IPS-NIHi7 (cell line): ENCODE results near the gene SORCS2.

Experiments used
- DNase-seq: peaks from one replicate; pipeline ENCODE4 v3.0.0; 2012; ENCODE audit warnings: mixed read lengths; ENCODE audit errors: extremely low spot score

Gene SORCS2

GRCh38 chr4:7684294-7684693 lies 492.0 kb downstream of the SORCS2 start:
- DNase-seq, result no peak

DNA sequence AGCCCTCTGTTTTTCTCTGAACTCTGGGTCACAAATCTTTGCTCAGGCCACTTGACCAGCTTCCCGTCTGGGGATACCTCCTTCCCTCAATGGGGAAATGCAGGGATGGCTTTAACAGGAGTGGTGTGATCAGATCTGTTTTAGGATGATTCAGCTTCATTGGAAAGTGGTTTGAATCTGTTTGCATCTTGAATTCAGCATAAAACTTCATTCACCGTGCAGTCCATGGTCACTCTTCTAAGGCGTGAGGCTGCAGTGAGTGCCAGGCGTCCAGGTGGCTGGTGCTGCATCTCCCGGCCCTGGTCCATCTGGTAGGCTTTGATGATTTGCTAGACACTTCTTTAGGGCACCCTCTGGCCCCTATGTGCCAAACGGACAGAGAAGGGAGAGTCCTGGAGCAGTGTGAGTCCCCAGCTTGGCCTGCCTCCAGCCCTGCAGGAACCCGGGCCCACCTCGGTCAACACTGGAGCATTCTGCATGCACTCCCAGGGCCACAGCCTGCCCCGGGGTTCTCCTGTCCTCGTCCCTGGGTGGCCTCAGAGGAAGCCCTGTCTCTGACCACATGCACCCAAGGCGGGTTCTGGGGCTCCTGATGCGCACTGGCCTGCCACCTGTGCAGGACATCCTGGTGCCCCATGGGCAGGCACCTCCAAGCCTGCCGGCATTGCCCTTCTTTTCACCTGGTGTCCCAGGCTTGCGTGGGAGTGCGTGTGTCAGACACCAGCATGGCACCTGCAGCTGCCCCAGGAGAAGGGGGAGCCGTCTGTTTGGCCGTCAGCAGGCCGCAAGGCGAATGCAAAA lies 493.9 kb downstream of the SORCS2 start:
- DNase-seq, result no peak

GRCh38 chr4:7687006-7687405 lies 494.7 kb downstream of the SORCS2 start:
- DNase-seq, result no peak

DNA sequence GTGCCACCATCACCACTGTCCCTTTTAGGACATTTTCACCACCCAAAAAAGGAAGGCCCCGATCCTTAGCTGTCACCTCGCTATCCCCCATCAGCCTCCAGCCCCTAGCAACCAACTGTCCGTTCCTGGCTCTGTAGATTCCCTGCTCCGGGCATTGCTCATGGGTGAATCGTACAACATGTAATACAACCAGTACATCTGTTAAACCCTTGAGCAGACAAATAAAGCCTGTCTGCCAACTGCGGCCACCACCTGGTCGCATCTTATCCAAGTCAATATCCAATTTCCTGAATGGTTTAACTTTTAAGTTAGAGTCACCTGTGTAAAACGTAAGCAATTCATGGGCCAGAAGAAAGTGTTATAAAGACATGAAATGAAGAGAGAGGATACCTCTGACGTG lies 495.5 kb downstream of the SORCS2 start:
- no peak for DNase-seq

DNA sequence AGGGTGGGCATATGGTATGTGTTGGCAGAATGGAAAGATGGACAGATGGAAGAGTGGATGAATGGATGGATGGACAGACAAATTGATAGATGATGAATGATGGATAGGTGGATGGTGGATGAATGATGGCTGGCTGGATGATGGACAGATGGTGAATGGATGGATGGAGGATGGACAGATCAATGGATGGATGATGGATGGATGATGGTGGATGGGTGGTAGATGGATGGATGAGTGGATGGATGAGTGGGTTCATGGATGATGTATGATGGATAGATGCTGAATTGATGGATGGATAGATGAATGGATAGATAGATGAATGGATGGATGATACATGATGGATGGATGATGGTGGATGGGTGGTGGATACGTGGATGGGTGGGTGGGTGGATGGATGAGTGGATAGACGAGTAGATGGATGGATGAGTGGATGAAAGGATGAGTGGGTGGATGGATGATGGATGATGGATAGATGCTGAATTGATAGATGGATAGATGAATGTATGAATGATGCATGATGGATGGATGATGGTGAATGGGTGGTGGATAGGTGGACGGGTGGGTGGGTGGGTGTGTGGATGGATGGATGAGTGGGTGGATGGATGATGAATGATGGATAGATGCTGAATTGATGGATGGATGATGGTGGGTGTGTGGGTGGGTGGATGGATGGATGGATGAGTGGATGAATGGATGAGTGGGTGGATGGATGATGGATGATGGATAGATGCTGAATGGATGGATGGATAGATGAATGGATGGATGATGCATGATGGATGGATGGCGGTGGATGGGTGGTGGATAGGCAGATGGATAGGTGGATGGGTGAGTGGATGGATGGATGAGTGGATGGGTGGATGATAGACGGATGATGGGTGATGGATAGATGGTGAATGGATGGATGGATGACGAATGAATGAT lies 497.7 kb downstream of the SORCS2 start:
- no peak for DNase-seq

GRCh38 chr4:7691061-7691460 lies 498.7 kb downstream of the SORCS2 start:
- no peak for DNase-seq

DNA sequence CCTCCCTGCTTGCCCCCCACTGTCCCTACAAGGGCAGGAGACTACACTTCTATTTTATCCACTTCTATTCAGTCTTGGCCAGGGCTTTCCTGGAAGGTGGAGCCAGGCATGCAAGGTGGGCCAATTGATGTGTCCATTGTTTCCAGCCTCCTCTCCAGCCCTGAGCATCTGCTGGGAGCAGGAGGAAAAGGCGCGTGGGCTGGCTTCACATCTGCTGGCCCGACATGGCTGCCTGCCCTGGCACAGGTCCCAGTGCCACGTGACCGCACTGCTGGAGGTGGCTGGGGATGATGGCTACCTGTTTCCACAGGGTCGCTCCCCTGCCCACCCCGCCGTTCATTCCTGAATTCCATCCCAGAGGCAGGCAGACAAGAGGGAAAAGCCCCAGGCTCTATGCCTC lies 499.6 kb downstream of the SORCS2 start:
- DNase-seq, result no peak

DNA sequence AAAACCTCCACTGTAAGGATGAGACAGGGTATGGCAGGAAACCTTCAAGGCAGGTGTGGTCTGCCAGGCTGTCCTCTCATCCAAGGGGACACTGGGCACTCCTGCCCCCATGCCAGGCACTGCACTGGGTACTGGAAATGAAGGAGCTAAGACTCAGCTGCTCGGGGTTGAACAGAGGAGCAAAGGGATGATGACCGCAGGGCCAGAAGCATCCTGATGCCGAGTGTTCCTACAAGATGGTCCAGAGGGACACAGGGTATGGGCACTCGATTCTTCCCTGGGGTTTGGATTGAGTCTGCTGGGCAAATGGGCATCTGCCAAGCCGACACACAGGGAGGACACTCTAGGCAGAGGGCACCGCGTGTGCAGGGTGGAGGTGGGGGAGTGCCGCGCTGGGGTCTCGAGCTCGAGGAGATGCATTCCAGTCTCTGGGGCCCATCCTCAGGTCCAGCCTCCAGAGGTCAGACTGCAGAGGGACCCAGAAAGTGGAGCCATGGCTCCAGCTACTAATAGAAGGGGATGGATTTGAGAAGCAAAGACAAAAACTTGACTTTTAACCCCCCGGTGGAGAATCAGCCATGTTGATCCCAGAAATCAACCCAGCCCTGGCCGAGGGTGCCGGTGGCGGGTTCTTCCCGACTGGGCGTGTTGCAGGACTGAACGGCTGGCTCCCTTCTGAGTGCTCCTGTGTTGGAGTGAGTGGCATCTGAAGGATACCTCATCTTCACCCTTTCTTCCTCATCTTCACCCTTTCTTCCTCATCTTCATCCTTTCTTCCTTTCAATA lies 500.3 kb downstream of the SORCS2 start:
- DNase-seq, result no peak

DNA sequence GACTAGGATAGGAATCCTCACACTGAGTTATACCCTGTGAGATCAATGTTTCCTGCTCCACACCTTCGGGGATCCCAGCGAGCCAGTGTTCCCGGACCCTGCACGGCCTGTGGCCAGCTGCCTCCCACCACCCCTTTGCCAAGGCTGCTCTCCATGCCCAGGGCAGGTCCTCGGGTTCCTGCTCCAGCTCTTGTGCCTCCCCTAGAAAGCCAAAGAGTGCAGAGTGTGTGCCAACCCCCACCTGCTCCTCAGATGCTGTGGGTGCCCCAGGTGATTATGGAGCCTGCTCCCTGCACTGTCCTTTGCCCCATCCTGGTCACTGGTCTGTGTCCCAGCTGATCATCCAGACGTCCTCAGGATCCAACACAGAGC lies 500.9 kb downstream of the SORCS2 start:
- DNase-seq, result no peak

DNA sequence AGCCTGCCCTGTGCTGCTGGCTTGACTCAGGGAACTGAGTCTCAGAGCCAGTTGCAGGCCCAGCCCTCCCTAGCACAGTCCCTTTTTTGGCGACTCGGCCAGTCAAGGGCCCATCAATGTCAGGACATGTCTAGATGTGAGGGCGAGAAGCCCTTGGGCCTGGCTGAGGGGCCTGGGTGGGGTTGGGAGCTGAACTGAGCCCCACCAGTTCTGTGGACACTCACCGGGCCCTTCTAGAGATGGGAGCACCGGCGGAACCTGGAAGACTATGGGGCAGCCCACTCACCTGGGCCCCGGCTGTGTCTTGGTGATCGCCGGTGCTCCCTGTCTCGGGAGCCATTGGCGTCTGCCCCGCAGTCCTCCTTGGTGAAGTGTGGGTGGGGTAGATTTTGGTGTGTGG lies 501.4 kb downstream of the SORCS2 start:
- no peak for DNase-seq

- no peak for DNase-seq
Measured at GRCh38 chr4:7694324-7694723, 502.0 kb downstream of the SORCS2 start.

DNA sequence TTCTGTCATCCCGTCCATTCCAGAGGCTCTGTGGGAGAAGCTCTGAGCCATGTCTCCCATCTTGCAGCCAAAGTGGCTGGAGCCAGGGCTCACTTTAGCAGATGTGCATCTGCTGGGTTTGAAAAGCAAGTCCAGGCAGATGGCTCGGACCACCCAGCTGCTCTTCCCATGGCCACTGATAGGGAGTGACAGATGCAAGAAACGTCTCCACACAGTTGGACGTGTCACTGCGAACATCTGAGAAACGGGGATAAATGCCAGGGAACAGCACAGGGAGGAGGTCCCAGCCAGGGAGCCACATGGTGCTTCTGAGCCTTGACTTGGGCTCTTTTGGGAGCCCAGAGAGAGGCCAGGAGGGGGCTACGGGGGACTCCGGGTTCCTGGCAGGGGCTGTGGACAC lies 505.0 kb downstream of the SORCS2 start:
- no peak for DNase-seq

- no peak for DNase-seq
Measured at GRCh38 chr4:7697821-7698220, 505.5 kb downstream of the SORCS2 start.

DNA sequence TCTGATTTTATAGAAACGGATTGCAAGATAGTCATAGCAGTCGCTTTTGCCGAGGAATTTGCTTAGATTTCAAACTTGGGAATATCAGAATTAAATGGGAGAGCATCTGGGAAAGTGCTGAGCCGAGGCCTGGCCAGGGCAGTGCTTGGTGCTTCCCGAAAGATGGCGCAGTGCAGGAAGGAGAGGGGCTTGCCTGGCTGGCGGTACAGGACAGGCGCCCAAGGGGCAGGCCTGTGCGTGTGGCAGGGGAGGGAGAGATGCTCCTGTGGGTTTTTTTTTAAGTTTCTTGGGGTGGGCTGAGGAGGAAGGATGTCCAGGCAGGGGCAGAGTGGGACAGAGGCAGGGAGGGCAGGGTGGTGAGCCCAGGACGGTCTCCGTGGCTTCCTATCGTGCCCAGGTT lies 506.2 kb downstream of the SORCS2 start:
- peak; percentile 48 for DNase-seq

DNA sequence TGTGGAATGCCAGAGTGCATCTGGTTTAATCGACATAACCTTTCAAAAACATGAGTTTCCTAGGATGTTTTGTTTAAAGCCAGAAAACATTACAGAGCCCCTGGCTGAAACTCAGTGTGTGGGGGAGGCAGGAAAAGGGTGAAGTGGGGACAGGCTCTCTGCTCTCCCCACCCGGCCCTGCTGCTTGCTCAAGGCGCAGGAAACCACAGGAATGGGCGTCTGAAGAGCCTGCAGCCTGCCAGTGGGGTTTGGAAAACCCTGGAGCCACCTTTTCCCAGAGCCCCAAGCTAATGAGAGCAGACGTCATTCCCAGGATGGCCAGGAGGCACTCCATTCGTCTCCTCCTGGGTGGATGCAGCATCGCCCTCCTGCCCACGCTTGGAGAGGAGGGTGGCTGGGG lies 506.7 kb downstream of the SORCS2 start:
- no peak for DNase-seq

DNA sequence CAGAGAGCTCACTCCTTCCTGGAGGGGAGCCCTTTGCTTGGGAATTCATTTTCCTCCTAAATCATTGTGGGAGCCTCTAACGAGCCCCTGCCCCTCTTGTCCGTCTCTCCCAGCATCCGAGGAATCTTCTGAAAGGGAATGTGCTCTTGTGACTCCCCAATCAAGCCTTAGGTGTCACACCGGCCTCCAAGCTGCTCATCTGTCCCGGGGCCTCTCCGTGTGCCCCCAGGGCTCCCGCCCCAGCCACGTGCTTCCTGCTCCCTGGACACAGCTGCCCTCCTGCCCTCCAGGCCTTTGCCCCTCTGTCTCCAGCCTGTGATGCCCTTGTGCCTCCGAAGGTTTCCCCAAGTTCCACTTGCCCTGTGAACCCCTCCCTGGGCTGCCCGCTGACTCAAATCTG lies 507.5 kb downstream of the SORCS2 start:
- DNase-seq, result no peak

DNA sequence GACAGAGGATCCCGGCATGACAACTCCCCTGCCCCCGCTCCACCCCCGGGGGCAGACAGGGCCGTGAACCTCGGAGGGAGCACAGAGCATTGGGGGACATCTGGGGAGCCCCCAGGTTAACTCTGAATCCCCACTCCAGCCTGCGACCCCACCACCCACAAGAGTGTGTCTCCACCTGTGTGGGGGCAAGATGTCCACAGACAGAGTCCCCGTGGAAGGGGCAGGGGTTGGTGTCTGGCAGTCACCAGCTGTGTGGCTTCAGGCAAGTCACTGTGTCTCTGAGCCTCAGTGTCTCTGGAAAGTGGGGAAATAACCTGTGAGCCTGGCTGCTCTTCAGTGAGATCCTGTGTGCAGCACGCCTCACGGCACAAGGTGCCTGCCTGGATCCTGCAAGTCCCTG lies 508.3 kb downstream of the SORCS2 start:
- DNase-seq, result no peak

DNA sequence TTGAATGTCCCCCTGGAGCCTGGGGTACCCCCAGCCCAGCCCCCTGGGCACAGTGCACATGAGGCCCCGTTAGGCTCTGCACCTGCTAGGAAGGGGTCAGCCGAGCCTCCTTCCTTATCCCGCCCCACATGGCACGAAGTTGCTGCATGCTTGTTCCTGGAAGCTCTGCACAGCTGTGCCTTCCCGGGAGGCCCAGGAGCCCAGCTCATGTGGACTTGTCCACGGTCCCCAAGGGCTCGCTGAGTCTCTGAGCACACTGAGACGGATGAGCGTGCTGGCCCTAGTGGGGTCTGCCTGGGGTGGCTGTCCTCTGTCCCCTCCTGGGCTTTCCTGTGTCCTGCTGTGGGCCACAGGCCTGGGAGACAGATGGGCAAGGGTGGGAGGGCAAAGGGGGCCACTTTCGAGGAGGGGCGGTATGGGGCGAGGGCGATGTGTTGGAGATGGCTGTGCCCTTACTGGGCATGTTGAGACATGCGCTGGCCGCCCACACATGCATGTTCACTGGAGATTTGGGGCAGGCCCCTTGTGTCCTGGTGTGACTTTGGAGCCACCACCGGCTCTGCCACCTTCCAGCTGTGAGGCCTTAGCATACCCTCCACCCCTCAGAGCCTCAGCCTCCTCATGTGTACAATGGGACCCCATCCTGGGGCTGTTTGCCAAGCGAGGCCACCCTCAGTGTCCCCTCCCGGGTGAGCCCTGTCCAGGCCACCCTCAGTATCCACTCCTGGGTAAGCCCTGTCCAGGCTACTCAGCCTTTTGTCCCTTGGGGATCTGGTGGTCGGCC lies 509.7 kb downstream of the SORCS2 start:
- no peak for DNase-seq

DNA sequence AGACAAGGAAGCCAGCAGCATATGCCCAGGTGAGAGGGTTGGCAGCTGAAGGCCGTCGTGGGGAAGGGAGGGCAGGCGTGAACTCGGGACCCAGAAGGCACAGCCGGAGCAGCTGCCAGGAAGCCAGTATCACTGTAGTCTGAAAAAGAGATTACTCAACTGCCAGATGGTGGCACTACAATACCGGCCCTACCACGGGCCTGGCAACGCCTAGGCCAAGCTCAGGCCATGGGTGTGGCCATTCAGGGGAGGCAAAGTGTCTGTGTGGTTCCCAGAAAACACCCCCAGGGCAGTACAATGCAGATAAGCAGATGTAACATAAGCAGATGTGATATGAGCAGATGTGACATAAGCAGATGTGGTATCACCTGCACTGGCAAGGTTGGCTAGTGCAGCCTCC lies 511.4 kb downstream of the SORCS2 start:
- no peak for DNase-seq

DNA sequence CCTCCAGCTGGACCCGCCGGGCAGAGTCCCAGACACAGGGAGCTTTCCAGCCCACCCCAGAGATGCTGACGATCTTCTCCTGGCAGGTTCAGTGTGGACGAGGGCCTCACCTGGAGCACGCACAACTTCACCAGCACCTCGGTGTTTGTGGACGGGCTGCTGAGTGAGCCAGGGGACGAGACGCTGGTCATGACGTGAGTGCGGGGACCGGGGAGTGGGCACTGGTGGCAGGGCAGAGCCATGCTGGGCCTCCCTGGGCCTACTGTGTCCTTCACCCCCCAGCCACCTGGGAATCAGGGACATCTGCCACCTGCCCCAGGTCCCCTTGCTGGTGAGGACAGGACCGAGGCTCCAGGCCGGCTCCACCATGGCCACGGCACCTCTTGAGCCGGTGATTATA lies 511.8 kb downstream of the SORCS2 start:
- no peak for DNase-seq

DNA sequence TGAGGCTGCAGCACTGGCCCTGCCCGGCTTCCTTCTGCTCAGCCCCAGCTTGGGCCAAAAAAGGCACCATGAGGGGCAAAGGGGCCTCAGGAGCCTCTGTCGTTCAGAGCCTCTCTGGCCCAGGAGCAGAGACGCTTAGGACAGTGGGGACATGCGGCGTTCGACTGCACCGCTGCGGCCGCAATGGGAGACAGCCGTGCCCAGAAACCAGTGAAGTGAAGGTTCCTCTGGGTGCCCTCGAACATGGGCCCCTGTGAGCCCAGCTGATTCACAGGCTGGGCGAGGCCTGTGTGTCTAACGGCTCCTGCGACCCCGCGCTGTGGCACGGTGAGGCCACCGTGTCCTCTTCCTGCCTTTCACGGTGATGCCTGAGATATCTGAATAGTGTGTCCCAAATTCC lies 512.3 kb downstream of the SORCS2 start:
- DNase-seq, result no peak

GRCh38 chr4:7705062-7705461 lies 512.7 kb downstream of the SORCS2 start:
- DNase-seq, result peak; percentile 47
